ENCODE data around the gene EYA2. TPM values are rescaled to one million over a fixed set of nuclear protein-coding genes. Genes with fewer than 3 reads are reported as not detected.
"Not testable (repeated sequence)": the region's sequence is repeated elsewhere in the genome, so short reads cannot be mapped to it uniquely, and the experiment has no call there.

EYA2 gene
- total RNA-seq, 1 donor from 2014 or later = 94.1 TPM

DNA sequence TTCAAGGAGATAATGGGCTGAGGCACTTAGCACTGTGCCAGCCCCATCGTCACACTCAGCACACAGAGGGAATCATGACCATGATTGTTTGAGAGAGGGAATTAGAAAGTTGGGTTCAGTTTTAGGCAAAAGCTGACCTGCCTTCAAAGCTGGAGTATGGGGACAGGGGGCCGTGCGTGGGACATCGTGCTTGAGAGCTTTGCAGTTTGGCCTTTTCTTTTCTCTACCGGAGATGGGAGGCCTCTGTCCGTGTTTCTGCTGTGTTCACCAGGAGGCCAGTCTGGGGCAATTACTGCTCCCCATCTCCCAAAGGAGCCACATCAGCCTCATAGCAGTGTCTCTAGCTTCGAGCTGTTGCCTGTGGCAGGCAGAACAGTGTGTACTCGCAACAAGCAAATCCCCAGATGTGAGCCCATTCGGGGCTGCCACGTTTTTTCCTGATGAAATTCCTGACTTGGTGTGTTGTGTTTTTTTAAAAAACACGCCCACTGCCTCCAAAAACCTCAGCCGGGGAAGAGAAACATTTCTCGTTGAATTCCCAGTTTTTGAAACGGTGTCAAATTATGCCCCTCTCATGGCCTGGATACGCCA lies 20.2 kb downstream of the EYA2 start:
- H3K27me3 Mint-ChIP-seq (ENCODE audit: unreplicated experiment) = peaks cover 4% of the 10 kb centered on the region
- H3K4me1 Mint-ChIP-seq (ENCODE audit: low read depth, unreplicated experiment) = peaks cover 24% of the 10 kb centered on the region
- TF ChIP-seq, protein P1, sequence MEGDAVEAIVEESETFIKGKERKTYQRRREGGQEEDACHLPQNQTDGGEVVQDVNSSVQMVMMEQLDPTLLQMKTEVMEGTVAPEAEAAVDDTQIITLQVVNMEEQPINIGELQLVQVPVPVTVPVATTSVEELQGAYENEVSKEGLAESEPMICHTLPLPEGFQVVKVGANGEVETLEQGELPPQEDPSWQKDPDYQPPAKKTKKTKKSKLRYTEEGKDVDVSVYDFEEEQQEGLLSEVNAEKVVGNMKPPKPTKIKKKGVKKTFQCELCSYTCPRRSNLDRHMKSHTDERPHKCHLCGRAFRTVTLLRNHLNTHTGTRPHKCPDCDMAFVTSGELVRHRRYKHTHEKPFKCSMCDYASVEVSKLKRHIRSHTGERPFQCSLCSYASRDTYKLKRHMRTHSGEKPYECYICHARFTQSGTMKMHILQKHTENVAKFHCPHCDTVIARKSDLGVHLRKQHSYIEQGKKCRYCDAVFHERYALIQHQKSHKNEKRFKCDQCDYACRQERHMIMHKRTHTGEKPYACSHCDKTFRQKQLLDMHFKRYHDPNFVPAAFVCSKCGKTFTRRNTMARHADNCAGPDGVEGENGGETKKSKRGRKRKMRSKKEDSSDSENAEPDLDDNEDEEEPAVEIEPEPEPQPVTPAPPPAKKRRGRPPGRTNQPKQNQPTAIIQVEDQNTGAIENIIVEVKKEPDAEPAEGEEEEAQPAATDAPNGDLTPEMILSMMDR (IDR thresholded peaks at IDR 0.05; ENCODE audit: partially characterized antibody, unreplicated experiment) = no peak
- H3K27ac Mint-ChIP-seq (ENCODE audit: unreplicated experiment) = no peak overlapping the region
- no peak overlapping the region for H3K4me3 Mint-ChIP-seq (ENCODE audit: unreplicated experiment)
- peaks cover 31% of the 10 kb centered on the region for H3K36me3 Mint-ChIP-seq (ENCODE audit: unreplicated experiment)
- DNase-seq = no peak
- H3K9me3 Mint-ChIP-seq (ENCODE audit: unreplicated experiment) = peaks cover 8% of the 10 kb centered on the region

- H3K4me3 Mint-ChIP-seq (ENCODE audit: unreplicated experiment) = no peak overlapping the region
- peaks cover 8% of the 10 kb centered on the region for H3K9me3 Mint-ChIP-seq (ENCODE audit: unreplicated experiment)
- no peak for DNase-seq
- no peak overlapping the region for H3K27ac Mint-ChIP-seq (ENCODE audit: unreplicated experiment)
- peaks cover 32% of the 10 kb centered on the region for H3K36me3 Mint-ChIP-seq (ENCODE audit: unreplicated experiment)
- TF ChIP-seq, protein P1 (IDR thresholded peaks at IDR 0.05; ENCODE audit: partially characterized antibody, unreplicated experiment) = no peak
- H3K27me3 Mint-ChIP-seq (ENCODE audit: unreplicated experiment) = peaks cover 4% of the 10 kb centered on the region
- peaks cover 22% of the 10 kb centered on the region for H3K4me1 Mint-ChIP-seq (ENCODE audit: low read depth, unreplicated experiment)
These were observed 21.1 kb downstream of the EYA2 start for GRCh38 chr20:46915575-46916257.

GRCh38 chr20:46916258-46916603 lies 21.6 kb downstream of the EYA2 start:
- peaks cover 32% of the 10 kb centered on the region for H3K36me3 Mint-ChIP-seq (ENCODE audit: unreplicated experiment)
- H3K4me1 Mint-ChIP-seq (ENCODE audit: low read depth, unreplicated experiment) = peaks cover 23% of the 10 kb centered on the region
- no peak for DNase-seq
- H3K4me3 Mint-ChIP-seq (ENCODE audit: unreplicated experiment) = no peak overlapping the region
- H3K27ac Mint-ChIP-seq (ENCODE audit: unreplicated experiment) = no peak overlapping the region
- H3K27me3 Mint-ChIP-seq (ENCODE audit: unreplicated experiment) = peaks cover 4% of the 10 kb centered on the region
- peaks cover 8% of the 10 kb centered on the region for H3K9me3 Mint-ChIP-seq (ENCODE audit: unreplicated experiment)
- TF ChIP-seq, protein P1 (IDR thresholded peaks at IDR 0.05; ENCODE audit: partially characterized antibody, unreplicated experiment) = no peak

GRCh38 chr20:46917155-46917554 lies 22.5 kb downstream of the EYA2 start:
- peaks cover 31% of the 10 kb centered on the region for H3K36me3 Mint-ChIP-seq (ENCODE audit: unreplicated experiment)
- TF ChIP-seq, protein P1 (IDR thresholded peaks at IDR 0.05; ENCODE audit: partially characterized antibody, unreplicated experiment) = no peak
- H3K4me1 Mint-ChIP-seq (ENCODE audit: low read depth, unreplicated experiment) = peaks cover 30% of the 10 kb centered on the region
- no peak for DNase-seq
- no peak overlapping the region for H3K27ac Mint-ChIP-seq (ENCODE audit: unreplicated experiment)
- peaks cover 4% of the 10 kb centered on the region for H3K27me3 Mint-ChIP-seq (ENCODE audit: unreplicated experiment)
- H3K9me3 Mint-ChIP-seq (ENCODE audit: unreplicated experiment) = peaks cover 7% of the 10 kb centered on the region
- H3K4me3 Mint-ChIP-seq (ENCODE audit: unreplicated experiment) = no peak overlapping the region

- H3K27ac Mint-ChIP-seq (ENCODE audit: unreplicated experiment) = no peak overlapping the region
- DNase-seq = no peak
- peaks cover under 1% of the 10 kb centered on the region for H3K27me3 Mint-ChIP-seq (ENCODE audit: unreplicated experiment)
- TF ChIP-seq, protein P1 (IDR thresholded peaks at IDR 0.05; ENCODE audit: partially characterized antibody, unreplicated experiment) = no peak
- H3K4me3 Mint-ChIP-seq (ENCODE audit: unreplicated experiment) = no peak overlapping the region
- peaks cover 3% of the 10 kb centered on the region for H3K9me3 Mint-ChIP-seq (ENCODE audit: unreplicated experiment)
- peaks cover 20% of the 10 kb centered on the region for H3K36me3 Mint-ChIP-seq (ENCODE audit: unreplicated experiment)
- H3K4me1 Mint-ChIP-seq (ENCODE audit: low read depth, unreplicated experiment) = peaks cover 28% of the 10 kb centered on the region
These were observed 25.5 kb downstream of the EYA2 start for GRCh38 chr20:46920114-46920513.

GRCh38 chr20:46922841-46923240 lies 28.2 kb downstream of the EYA2 start:
- Mint-ChIP-seq H3K36me3 (ENCODE audit: unreplicated experiment) (peaks cover 20% of the 10 kb centered on the region), H3K4me1 (ENCODE audit: low read depth, unreplicated experiment) (peaks cover 21% of the 10 kb centered on the region)
- not testable (repeated sequence) for H3K27ac Mint-ChIP-seq (ENCODE audit: unreplicated experiment); DNase-seq; H3K27me3 Mint-ChIP-seq (ENCODE audit: unreplicated experiment); H3K4me3 Mint-ChIP-seq (ENCODE audit: unreplicated experiment); H3K9me3 Mint-ChIP-seq (ENCODE audit: unreplicated experiment)

All from glutamatergic neuron (in vitro differentiated cells).